Left cardiac atrium (tissue), 4 donors: ENCODE measurements around the gene PTOV1. TPM values are rescaled to one million over a fixed set of nuclear protein-coding genes. Genes with fewer than 3 reads are reported as not detected.
"Not testable (repeated sequence)": the region's sequence is repeated elsewhere in the genome, so short reads cannot be mapped to it uniquely, and the experiment has no call there.

ENCODE experiments used
- ATAC-seq, 2 donors: fragments of 200-7000 bp; cut with Tn5 transposase; one replicate each; pipeline ENCODE4 v1.9.1; 2020; ENCODE audit warnings: mild to moderate bottlenecking in 2 of 2, moderate library complexity in 2 of 2
- DNase-seq: peaks from one replicate; pipeline ENCODE4 v3.0.0-alpha.2; 2020
- intact Hi-C, 2 donors: fragments of 100-400 bp; cut with DNase I; formaldehyde crosslinking; loops; one replicate each; pipeline versions ENCODE4 v1.14.1 to v1.15.1; 2022 to 2023
- total RNA-seq, 2 donors: library from RNA; stranded (reverse); fragmentation: NEBNext Ultra II Directional; extraction: Animal tissue kit (Norgen Biotek cat#: 25700); gene quantifications; one replicate each; pipeline ENCODE4 v1.2.1, GENCODE V29; 2021
- donor health status: DM: no; HTN: yes; CAD: no.
- donor health status: DM: no; HTN: yes; CAD: no; lungs with severe emphysema.
- donor health status: DM: yes; HTN: yes; CAD: no.
- donor health status: Dilated cardiomyopathy.

The PTOV1 gene
- total RNA-seq, 2 donors from 2014 or later = 113 to 122 TPM

- DNase-seq (peak; percentile 98), ATAC-seq (peak; percentile 76 to 82)
- intact Hi-C loops = loop anchor here (5.0 to 10.0 kb wide), 2 partner anchors 52 to 131 kb away; partner anchors contain the start of gene PNKP (in 1 of the 2)
Observed at GRCh38 chr19:49812997-49813861, 37.7 kb upstream of the PTOV1 start, which contains the start of gene FUZ. Gene FUZ, minus strand, starts transcription at chr19:49813292. Its CDS starts 186 bp downstream, at chr19:49813106.

GRCh38 chr19:49814010-49814409 lies 36.9 kb upstream of the PTOV1 start:
- intact Hi-C loops = loop anchor here (5.0 to 10.0 kb wide), 2 partner anchors 51 to 132 kb away; partner anchors contain the start of gene PNKP (in 1 of the 2)
- DNase-seq = no peak
- no peak for ATAC-seq

GRCh38 chr19:49816590-49816989 lies 34.4 kb upstream of the PTOV1 start:
- no peak for ATAC-seq
- DNase-seq = no peak
- intact Hi-C loops = loop anchor here (5.0 to 10.0 kb wide), 3 partner anchors 36 to 56 kb away; partner anchors contain the start of genes PNKP (in 1 of the 2) and PTOV1 (in 1 of the 2)

- ATAC-seq = peak; percentile 82 to 86
- DNase-seq = peak; percentile 89
- intact Hi-C loops = loop anchor here (5.0 to 10.0 kb wide), 3 partner anchors 34 to 54 kb away; partner anchors contain the start of genes PNKP (in 1 of the 2) and PTOV1 (in 1 of the 2)
Observed at GRCh38 chr19:49817964-49818648, 32.9 kb upstream of the PTOV1 start, which contains the start of gene MED25. Gene MED25, plus strand, starts transcription at chr19:49818289. Its CDS starts 53 bp downstream, at chr19:49818342.

GRCh38 chr19:49818649-49819370 lies 32.1 kb upstream of the PTOV1 start:
- intact Hi-C loops = loop anchor here (5.0 to 10.0 kb wide), 3 partner anchors 33 to 53 kb away; partner anchors contain the start of genes PNKP (in 1 of the 2) and PTOV1 (in 1 of the 2)
- DNase-seq (no peak), ATAC-seq (no peak)

- intact Hi-C loops = loop anchor here (5.0 to 10.0 kb wide), 3 partner anchors 33 to 53 kb away; partner anchors contain the start of genes PNKP (in 1 of the 2) and PTOV1 (in 1 of the 2)
- ATAC-seq, DNase-seq: not testable (repeated sequence)
Observed at GRCh38 chr19:49819452-49820115, 31.4 kb upstream of the PTOV1 start.

GRCh38 chr19:49820125-49820524 lies 30.8 kb upstream of the PTOV1 start:
- intact Hi-C loops = no loop called here
- ATAC-seq (no peak), DNase-seq (no peak)

GRCh38 chr19:49823472-49823871 lies 27.5 kb upstream of the PTOV1 start:
- intact Hi-C loops = no loop called here
- DNase-seq (no peak), ATAC-seq (no peak)

- intact Hi-C loops = no loop called here
- DNase-seq (no peak), ATAC-seq (no peak)
Observed at GRCh38 chr19:49824662-49825061, 26.3 kb upstream of the PTOV1 start.

GRCh38 chr19:49827034-49827433 lies 23.9 kb upstream of the PTOV1 start:
- DNase-seq = no peak
- ATAC-seq = no peak
- intact Hi-C loops = no loop called here

GRCh38 chr19:49829200-49829599 lies 21.8 kb upstream of the PTOV1 start:
- ATAC-seq = no peak
- no peak for DNase-seq
- intact Hi-C loops = no loop called here

GRCh38 chr19:49829721-49830120 lies 21.2 kb upstream of the PTOV1 start:
- DNase-seq (no peak), ATAC-seq (no peak)
- intact Hi-C loops = no loop called here

- no peak for ATAC-seq
Observed at GRCh38 chr19:49830766-49831165, 20.2 kb upstream of the PTOV1 start.

GRCh38 chr19:49831592-49831991 lies 19.4 kb upstream of the PTOV1 start:
- ATAC-seq (no peak), DNase-seq (no peak)
- intact Hi-C loops = no loop called here

More at GRCh38 chr19:49830766-49831165, 20.2 kb upstream of the PTOV1 start:
- DNase-seq = no peak
- intact Hi-C loops = no loop called here

- ATAC-seq (no peak), DNase-seq (no peak)
- intact Hi-C loops = no loop called here
Observed at GRCh38 chr19:49832556-49832955, 18.4 kb upstream of the PTOV1 start.

GRCh38 chr19:49833599-49833998 lies 17.4 kb upstream of the PTOV1 start:
- intact Hi-C loops = no loop called here
- ATAC-seq (no peak), DNase-seq (no peak)

- DNase-seq (no peak), ATAC-seq (no peak)
- intact Hi-C loops = no loop called here
Observed at GRCh38 chr19:49835562-49835961, 15.4 kb upstream of the PTOV1 start.
